TTC549 (cell line): Measurements from ENCODE around the gene OR5I1.
"Not testable (repeated sequence)": the region's sequence is repeated elsewhere in the genome, so short reads cannot be mapped to it uniquely, and the experiment has no call there.

Source experiments
- FAIRE-seq: peaks from 2 replicates; lab custom pipeline; 2012; peaks lifted over from hg19 to GRCh38; lab: Jason Lieb, UNC

Gene OR5I1

GRCh38 chr11:55936300-55936699, at the start of gene OR5I1:
Gene OR5I1 (minus strand): TSS chr11:55936400. CDS start chr11:55936400, 0 bp downstream.
- FAIRE-seq: no peak

DNA sequence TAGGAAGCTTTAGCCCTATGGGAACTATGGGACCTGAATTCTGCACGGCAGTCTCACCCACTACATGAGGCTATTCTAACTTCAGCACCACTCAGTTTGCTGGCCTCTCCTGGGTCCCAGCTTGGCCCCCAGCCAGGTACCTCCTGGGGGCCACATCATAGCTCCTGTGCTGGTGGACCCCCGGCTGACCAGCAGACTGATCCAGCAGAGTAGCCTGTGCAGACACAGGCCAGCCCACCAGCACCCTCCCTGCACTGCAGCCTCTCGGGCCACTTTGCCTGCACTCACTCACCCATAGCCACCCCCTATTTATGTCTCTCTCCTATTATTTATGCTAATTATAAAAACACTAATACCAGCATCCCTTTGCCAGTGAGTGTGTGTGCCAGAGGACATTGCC, 34.7 kb upstream of the OR5I1 start:
- FAIRE-seq: no peak

GRCh38 chr11:55969845-55970244, 33.6 kb upstream of the OR5I1 start, which contains the start of gene OR10AG1:
Gene OR10AG1 (minus strand): TSS chr11:55969945. CDS start chr11:55969907, 38 bp downstream.
- no peak for FAIRE-seq

DNA sequence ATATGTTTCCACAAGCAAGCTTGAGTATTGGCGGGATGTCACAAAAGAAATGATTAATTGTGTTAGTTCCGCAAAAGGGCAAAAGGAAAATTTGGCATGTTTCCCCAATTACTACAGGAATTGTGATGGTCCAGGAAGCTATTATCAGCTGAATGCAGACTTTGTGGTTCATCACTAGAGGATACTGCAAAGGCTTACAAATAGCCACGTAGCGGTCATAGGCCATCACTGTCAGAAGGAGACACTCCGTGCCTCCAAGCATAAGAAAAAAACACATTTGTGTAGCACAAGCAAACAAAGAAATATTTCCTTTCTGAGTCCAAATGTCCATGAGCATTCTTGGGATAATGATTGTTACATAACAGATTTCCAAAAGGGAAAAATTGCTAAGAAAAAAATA, 31.7 kb upstream of the OR5I1 start:
- FAIRE-seq: no peak

DNA sequence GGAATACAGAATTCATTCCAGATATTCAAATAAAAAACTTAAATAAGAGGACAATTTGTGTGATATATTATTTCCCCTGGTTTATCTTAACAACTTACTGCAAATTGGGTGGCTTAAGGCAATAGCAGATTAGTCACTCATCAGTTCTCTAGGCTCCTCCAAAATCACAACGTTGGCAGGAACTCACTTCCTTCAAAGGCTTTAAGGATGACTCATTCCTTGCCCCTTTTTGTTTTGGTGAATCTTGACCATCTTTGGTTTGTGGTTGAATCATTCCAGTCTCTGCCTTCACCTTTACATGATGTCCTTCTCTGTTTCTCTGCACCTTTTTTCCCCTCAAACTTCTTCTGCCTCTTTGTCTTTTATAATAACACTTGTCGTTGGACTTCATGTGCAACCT, 30.2 kb upstream of the OR5I1 start:
- no peak for FAIRE-seq

GRCh38 chr11:55956521-55956920, 20.3 kb upstream of the OR5I1 start:
- no peak for FAIRE-seq

DNA sequence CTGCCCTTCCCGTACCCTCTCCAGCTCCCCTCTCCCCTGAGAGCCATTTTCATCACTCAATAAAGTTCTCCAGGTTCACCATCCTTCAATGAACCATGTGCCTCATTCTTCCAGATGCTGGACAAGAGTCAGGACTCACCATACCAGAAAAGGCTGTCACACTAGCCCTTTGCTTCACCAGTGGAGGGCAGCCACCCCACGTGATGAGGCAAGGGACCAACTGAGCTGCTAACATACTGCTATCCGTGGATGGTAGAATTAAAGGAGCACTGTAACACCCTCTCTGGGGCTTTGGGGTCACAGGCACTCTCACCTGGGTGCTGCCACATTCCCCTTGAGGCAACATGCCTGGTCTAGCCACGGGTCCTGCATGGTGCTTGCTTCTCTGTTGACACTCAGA, 13.1 kb upstream of the OR5I1 start:
- FAIRE-seq: no peak

DNA sequence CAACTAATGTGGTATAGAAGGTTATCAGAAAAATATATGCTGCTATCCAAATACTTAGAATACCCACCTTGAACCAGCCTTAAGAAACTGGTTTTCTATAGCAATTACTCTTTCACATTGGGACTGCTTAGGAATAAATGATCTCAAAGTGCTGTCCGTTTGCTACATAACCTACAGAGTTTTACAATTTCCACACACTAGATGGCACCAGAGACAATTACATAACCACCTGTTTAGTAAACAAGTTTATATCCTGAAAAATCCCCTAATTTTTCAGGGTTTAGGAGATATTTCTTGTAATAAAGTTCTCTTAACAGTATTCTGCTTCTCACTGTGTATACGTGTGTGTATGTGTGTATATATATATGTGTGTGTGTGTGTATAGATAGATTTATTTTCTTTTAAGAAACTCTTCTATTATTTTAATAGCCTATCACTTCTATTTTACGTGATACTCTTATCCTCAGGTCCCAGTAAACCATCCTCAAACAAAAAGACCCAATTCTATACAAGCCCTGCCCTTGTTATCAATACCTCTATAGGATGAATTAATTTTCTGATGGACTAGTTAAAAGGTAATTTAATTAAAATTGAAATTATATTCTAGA, 6.7 kb upstream of the OR5I1 start:
- no peak for FAIRE-seq

GRCh38 chr11:55920537-55920936, 15.7 kb downstream of the OR5I1 start:
- no peak for FAIRE-seq

- no peak for FAIRE-seq
Measured at GRCh38 chr11:55914482-55914881, 21.7 kb downstream of the OR5I1 start, which contains the start of gene OR5W2. Gene OR5W2 (minus strand): TSS chr11:55914582. CDS start chr11:55914582, 0 bp downstream.

DNA sequence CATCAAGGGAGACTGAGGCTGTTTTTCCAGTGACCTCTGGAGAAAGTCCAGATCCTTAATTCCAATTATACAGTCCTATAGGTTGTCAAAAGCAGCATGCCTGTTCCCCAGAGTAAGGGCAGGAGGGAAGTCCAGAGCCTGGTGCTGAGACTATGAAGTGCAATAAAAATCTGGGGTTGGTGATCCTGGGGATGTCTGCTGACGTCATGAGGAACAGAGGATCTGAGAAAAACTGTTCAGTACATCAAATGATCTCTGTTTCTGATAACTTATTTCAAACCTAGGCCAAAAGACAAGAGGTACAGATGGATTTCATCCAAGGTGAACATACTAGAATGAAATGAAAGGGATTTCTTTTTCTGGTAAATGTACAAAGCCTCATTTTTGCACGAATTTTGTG, 33.9 kb downstream of the OR5I1 start:
- no peak for FAIRE-seq

- FAIRE-seq: no peak
Measured at GRCh38 chr11:55895216-55895615, 41.0 kb downstream of the OR5I1 start.

DNA sequence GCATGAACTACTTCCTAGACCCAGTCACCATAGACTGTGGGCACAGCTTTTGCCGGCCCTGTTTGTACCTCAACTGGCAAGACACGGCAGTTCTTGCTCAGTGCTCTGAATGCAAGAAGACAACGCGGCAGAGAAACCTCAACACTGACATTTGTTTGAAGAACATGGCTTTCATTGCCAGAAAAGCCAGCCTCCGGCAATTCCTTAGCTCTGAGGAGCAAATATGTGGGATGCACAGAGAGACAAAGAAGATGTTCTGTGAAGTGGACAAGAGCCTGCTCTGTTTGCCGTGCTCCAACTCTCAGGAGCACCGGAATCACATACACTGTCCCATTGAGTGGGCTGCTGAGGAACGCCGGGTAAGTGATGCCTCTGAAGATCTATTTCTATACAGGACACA, 50.7 kb downstream of the OR5I1 start:
- not testable (repeated sequence) for FAIRE-seq
